SK-N-MC (cell line): ENCODE data around the gene POMT1.

Source experiments
- DNase-seq: peaks from one replicate; pipeline ENCODE4 v3.0.0-alpha.2; 2011; ENCODE audit warnings: low read depth, low spot score
- H3K27ac ChIP-seq: fragments of 200-600 bp; sonication (generic); 2 replicates; pipeline ENCODE4 v1.5.1; 2016; ENCODE audit warnings: mixed run types
- H3K36me3 ChIP-seq: fragments of 200-600 bp; sonication (generic); 2 replicates; pipeline ENCODE4 v1.6.1; 2017; ENCODE audit warnings: antibody characterized with exemption, low read length, mixed read lengths; ENCODE audit not compliant: insufficient read depth
- H3K4me3 ChIP-seq: fragments of 200-600 bp; sonication (generic); 2 replicates; pipeline ENCODE4 v1.5.1; 2016
- H3K9ac ChIP-seq: fragments of 200-600 bp; sonication (generic); 2 replicates; pipeline ENCODE4 v1.8.0; 2017; ENCODE audit warnings: mixed run types, mixed read lengths; ENCODE audit not compliant: insufficient read length
- H3K9me3 ChIP-seq: fragments of 200-600 bp; sonication (generic); 2 replicates; pipeline ENCODE4 v1.6.1; 2017; ENCODE audit warnings: low read depth, mild to moderate bottlenecking, antibody characterized with exemption, low read length, moderate library complexity, mixed read lengths
- EZH2 ChIP-seq: fragments of 200-600 bp; sonication (generic); IDR thresholded peaks from one replicate; pipeline ENCODE4 v1.6.1; 2017; ENCODE audit warnings: antibody characterized with exemption
- FOXP2 ChIP-seq: optimal IDR thresholded peaks from 2 replicates; pipeline ENCODE3; 2011; ENCODE audit warnings: mild to moderate bottlenecking, moderate library complexity; ENCODE audit not compliant: insufficient read depth; ENCODE audit errors: extremely low read length, control extremely low read depth
- POLR2AphosphoS5 ChIP-seq: IDR thresholded peaks from 2 replicates; pipeline ENCODE4 v1.6.1; 2012; ENCODE audit warnings: mild to moderate bottlenecking, low read depth, low read length, borderline replicate concordance

The POMT1 gene

GRCh38 chr9:131516930-131517329 lies 14.2 kb downstream of the POMT1 start:
- H3K27ac ChIP-seq, result no peak overlapping the region
- H3K4me3 ChIP-seq, result no peak overlapping the region
- peaks cover 42% of the 10 kb centered on the region for H3K36me3 ChIP-seq
- TF ChIP-seq FOXP2 (no peak), EZH2 (no peak), POLR2AphosphoS5 (no peak)
- H3K9me3 ChIP-seq, result no peaks in the 10 kb centered on the region
- H3K9ac ChIP-seq, result no peak overlapping the region
- DNase-seq, result no peak

- Histone ChIP-seq H3K4me3 (no peak overlapping the region), H3K9me3 (no peaks in the 10 kb centered on the region), H3K9ac (no peak overlapping the region), H3K27ac (no peak overlapping the region), H3K36me3 (peaks cover 37% of the 10 kb centered on the region)
- TF ChIP-seq EZH2 (no peak), POLR2AphosphoS5 (no peak), FOXP2 (no peak)
- no peak for DNase-seq
Observed at GRCh38 chr9:131517761-131518190, 15.1 kb downstream of the POMT1 start.

- DNase-seq, result no peak
- Histone ChIP-seq H3K4me3 (no peak overlapping the region), H3K27ac (no peak overlapping the region), H3K36me3 (peaks cover 43% of the 10 kb centered on the region), H3K9ac (no peak overlapping the region), H3K9me3 (no peaks in the 10 kb centered on the region)
- no peak for TF ChIP-seq FOXP2
- no peak for TF ChIP-seq POLR2AphosphoS5
- TF ChIP-seq EZH2, result no peak
Observed at GRCh38 chr9:131518553-131518952, 15.8 kb downstream of the POMT1 start.

DNA sequence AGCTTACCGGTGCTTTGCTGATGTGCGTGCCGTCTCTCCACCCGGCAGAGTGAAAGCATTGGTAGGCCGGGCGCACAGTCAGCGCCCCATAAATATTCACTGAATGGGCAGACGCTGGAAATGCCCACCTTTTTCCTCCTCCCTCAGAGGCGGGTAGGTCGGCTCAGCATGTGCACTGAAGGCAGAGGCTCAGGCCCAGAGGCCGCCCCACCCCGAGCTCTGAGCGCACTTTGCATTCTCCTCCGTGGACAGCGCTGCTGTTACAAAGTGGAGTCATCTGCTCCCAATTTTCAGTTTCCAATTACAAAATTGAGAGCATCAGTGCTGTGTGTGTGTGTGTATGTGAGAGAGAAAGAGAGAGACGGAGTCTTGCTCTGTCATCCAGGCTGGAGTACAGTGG lies 17.8 kb downstream of the POMT1 start:
- TF ChIP-seq FOXP2 (no peak), EZH2 (no peak), POLR2AphosphoS5 (no peak)
- no peaks in the 10 kb centered on the region for H3K9me3 ChIP-seq
- DNase-seq, result no peak
- H3K9ac ChIP-seq, result no peak overlapping the region
- peaks cover 53% of the 10 kb centered on the region for H3K36me3 ChIP-seq
- H3K27ac ChIP-seq, result no peak overlapping the region
- H3K4me3 ChIP-seq, result no peak overlapping the region

DNA sequence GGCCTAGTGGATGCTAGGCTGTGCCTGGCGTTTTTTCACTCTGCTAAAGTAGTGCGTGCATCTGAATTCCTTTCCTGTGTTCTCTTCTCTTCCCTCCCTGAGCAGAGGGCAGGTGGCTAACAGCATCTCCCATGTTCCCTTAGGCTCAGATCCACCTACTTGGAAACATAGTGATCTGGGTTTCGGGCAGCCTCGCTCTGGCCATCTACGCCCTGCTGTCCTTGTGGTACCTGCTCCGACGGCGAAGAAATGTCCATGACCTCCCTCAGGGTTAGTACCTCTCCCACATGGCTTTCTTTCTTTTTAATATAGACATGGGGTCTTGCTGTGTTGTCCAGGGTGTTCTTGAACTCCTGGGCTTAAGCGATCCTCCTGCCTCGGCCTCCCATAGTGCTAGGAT lies 18.5 kb downstream of the POMT1 start:
- DNase-seq, result no peak
- no peak overlapping the region for H3K4me3 ChIP-seq
- H3K27ac ChIP-seq, result no peak overlapping the region
- no peak overlapping the region for H3K9ac ChIP-seq
- H3K9me3 ChIP-seq, result no peaks in the 10 kb centered on the region
- H3K36me3 ChIP-seq, result peaks cover 52% of the 10 kb centered on the region
- TF ChIP-seq POLR2AphosphoS5, result no peak
- no peak for TF ChIP-seq EZH2
- TF ChIP-seq FOXP2, result no peak

DNA sequence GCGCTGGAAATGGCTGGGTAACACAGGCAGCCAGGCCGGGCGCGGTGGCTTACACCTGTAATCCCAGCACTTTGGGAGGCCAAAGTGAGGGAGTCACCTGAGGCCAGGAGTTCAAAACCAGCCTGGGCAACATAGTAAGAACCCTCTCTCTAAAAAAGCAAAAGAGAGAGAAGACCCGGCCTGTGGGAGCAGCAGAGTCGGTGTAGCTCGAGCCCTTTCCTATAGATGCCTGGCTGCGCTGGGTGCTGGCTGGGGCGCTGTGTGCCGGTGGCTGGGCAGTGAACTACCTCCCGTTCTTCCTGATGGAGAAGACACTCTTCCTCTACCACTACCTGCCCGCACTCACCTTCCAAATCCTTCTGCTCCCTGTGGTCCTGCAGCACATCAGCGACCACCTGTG lies 19.1 kb downstream of the POMT1 start:
- Histone ChIP-seq H3K9ac (no peak overlapping the region), H3K27ac (no peak overlapping the region), H3K4me3 (no peak overlapping the region), H3K9me3 (no peaks in the 10 kb centered on the region), H3K36me3 (peaks cover 49% of the 10 kb centered on the region)
- DNase-seq, result no peak
- TF ChIP-seq POLR2AphosphoS5, result no peak; the same call in 1 of the 2 replicates
- TF ChIP-seq FOXP2, result no peak
- no peak for TF ChIP-seq EZH2

GRCh38 chr9:131522257-131523085 lies 19.8 kb downstream of the POMT1 start:
- TF ChIP-seq FOXP2 (no peak), POLR2AphosphoS5 (no peak; the same call in 1 of the 2 replicates), EZH2 (no peak)
- no peaks in the 10 kb centered on the region for H3K9me3 ChIP-seq
- no peak for DNase-seq
- H3K9ac ChIP-seq, result no peak overlapping the region
- no peak overlapping the region for H3K4me3 ChIP-seq
- H3K36me3 ChIP-seq, result peaks cover 47% of the 10 kb centered on the region
- no peak overlapping the region for H3K27ac ChIP-seq

DNA sequence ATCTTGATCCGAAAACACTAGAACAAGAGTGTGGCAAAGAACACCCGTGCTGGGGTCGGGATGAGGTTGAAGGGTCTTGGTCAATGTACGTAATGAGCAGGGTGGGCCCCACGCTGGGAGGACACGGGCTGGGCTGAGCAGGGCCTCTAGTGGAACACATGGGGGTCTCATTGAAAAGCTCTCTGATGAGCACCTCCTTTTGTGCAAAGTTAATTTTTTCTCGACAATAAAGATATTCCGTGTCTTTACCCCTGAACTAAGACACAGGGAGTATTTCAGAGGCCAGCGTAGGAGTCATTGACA lies 20.3 kb downstream of the POMT1 start:
- no peak for TF ChIP-seq FOXP2
- TF ChIP-seq POLR2AphosphoS5, result no peak; the same call in 1 of the 2 replicates
- no peak for TF ChIP-seq EZH2
- Histone ChIP-seq H3K36me3 (peaks cover 48% of the 10 kb centered on the region), H3K4me3 (no peak overlapping the region), H3K27ac (no peak overlapping the region), H3K9me3 (no peaks in the 10 kb centered on the region), H3K9ac (no peak overlapping the region)
- DNase-seq, result no peak
